GM19395 (cell line): ENCODE measurements around the gene SCNN1B.

Experiments used
- ATAC-seq: cut with Tn5 transposase; IDR thresholded peaks from one replicate; pipeline ENCODE4 v1.9.1; 2021; ENCODE audit warnings: mild to moderate bottlenecking, moderate library complexity; ENCODE audit not compliant: unreplicated experiment

The SCNN1B gene

GRCh38 chr16:23320693-23321092 is 18.6 kb downstream of the SCNN1B start:
- ATAC-seq: no peak

GRCh38 chr16:23321206-23321875 is 19.2 kb downstream of the SCNN1B start:
- ATAC-seq: no peak

DNA sequence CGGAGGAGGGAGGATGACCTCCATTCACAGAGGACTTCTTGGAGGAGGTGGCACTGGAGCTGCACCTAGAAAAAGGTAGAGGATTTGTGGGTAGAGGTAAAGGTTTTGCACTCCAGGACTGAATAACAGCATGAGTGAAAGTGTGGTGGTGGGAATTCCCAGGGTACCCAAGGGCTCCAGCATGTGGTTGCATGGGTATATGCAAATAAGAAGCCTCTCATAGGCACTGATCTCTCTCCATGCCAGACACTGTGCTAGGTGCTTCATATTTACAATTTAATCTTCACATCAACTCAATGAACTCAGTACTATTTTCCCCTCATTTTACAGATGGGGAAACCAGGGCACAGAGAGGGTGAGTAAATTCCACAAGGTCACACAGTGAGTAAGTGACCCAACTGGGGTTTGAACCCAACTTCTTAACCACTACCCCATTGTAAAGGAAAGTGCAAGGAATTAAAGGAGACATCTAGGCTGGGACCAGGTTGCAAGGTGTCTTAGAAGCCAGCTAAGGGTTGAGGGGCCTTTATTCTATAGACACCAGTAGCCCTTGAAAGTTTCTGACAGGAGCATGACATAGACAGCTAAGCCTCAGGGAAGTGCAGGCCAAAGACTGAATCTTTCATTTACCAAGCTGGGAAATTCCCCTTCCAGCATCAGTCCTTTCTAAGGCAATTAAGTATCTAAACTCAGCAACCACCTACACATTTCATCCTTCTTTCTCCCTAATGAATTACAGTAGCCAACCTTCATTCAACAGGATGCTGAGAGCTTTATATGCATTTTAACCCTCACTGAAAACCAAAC is 21.3 kb downstream of the SCNN1B start:
- no peak for ATAC-seq

GRCh38 chr16:23324727-23325126 is 22.6 kb downstream of the SCNN1B start:
- no peak for ATAC-seq

- ATAC-seq: no peak
Observed at GRCh38 chr16:23327836-23328235, 25.7 kb downstream of the SCNN1B start.

DNA sequence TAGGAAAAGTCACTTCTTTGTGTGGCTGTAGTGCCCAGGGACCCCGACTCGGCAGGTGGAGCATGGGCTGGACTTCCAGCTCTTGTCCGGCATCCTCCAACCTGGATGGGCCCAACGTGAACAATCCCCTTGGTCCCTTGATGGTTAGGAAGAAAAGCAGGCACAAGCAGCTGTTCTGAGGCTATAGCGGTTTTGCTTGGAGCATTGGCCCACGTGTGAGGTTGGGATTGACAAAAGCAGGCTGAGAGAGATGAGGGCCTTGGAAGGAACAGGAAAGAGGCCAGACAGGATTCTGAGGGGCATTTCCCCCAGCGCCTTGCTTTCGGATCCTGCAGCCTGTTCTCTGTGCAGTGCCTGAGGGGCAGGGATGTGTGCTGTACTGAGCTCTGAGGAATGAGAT is 28.1 kb downstream of the SCNN1B start:
- no peak for ATAC-seq

DNA sequence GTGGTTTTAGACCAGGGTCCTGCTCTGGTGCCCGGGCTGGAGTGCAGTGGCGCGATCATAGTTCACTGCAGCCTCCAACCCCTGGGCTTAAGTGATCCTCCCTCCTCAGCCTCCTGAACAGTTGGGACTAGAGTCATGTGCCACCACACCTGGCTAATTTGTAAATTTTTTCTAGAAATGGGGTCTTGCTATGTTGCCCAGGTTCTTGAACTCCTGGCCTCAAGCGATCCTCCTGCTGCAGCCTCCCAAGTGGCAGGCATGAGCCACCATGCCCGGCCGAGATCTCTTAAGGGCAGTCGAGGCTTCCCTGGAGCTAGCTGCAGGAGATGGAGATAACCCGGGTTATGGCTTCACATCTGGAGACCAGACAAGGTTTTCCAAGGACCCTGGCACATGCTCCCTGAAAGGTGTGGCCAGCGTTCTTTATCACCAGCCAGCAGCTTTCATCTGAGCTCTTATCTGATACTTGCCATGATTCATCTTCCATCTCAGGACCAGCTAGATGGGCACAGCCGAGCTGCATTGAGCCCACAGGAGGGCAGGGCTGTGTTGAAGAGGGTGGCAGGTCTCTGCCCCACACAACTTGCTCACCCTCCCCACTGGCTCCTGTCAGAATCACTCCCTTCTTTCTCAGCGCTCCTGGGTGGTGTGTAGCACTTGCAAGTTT is 28.6 kb downstream of the SCNN1B start:
- no peak for ATAC-seq

DNA sequence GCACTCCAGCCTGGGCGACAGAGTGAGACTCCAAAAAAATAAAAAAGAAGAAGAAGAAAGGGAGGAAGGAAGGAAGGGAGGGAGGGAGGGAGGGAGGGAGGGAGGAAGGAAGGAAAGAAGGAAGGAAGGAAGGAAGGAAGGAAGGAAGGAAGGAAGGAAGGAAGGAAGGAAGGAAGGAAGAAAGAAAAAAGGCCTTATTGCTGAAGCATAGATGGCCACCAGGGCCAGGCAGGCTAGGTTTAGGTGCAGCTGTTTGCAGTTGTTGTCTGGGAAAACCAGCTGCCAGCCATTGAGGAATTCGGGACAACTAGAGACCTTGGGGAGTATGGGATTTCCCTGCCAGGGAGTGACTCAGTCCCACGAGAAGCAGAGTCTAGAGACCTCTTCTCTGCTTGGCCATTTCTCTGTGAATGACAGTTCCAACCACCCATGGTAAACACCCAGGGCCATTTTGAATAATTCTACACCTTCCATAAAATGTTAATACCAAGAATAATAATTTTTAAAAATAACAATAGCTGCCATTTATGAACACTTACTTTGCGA is 31.0 kb downstream of the SCNN1B start:
- no peak for ATAC-seq

GRCh38 chr16:23333831-23334456 is 31.8 kb downstream of the SCNN1B start:
- ATAC-seq: no peak

DNA sequence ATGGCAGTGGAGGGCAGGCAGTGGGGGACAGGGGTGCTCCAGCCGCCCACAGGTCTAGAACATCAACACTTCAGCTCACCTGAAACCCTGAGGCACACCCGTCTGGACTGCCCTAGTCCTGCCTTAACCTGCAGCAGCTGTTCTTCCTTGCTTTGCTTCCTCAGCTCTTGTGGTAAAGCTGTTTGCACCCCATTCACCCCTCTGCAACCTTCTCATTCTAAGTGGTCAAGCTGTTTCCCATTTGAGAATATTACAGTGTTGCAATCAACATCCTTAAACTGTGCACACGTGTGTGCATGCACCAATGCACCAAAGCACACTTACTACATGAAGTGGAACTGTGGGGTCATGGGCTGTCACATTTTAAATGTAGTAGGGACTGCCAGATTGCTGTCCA is 32.4 kb downstream of the SCNN1B start:
- ATAC-seq: no peak

GRCh38 chr16:23334950-23335349 is 32.8 kb downstream of the SCNN1B start:
- no peak for ATAC-seq

DNA sequence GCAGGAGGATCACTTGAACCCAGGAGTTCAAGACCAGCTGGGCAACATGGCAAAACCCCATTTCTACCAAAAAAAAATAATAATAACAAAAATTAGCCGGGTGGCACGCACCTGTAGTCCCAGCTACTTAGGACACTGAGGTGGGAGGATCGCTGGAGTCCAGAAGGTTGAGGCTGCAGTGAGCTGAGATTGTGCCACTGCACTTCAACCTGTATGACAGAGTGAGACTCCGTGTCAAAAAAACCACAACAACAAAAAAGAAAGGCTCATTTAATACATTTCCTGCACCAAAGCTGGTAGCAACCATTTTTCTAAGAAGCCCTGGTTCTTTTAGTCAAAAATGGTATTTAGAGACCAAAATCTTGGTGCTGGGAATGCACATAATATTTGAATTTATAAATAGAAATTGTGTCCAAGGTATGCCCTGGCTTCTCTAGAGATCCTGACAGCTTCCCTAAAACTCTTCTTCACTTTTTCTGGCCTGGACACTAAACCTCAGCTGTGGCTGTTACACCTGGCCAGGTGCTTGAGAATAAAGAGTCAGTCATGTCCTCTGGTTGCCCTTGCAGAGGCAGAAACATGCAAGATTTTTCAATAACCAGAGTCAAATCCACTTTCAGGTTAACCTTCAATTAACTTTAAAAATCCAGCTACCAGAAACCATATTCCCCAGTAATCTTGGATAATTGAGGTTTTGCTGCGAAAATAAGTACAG is 35.9 kb downstream of the SCNN1B start:
- no peak for ATAC-seq

GRCh38 chr16:23339787-23340186 is 37.7 kb downstream of the SCNN1B start:
- no peak for ATAC-seq

DNA sequence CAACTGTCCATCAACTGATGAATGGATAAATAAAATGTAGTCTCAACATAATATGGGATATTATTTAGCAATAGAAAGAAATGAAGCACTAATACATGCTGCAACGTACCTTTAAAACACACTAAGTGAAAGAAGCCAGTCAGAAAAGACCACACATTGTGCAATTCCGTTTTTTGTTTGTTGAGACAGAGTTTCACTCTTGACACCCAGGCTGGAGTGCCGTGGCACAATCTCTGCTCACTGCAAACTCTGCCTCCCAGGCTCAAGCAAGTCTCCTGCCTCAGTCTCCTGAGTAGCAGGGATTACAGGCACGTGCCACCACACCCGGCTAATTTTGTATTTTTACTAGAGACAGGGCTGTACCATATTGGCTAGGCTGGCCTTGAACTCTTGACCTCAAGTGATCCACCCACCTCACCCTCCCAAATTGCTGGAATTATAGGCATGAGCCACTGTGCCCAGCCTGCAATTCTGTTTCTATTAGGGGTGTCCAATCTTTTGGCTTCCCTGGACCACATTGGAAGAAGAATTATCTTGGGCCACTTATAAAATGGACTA is 40.1 kb downstream of the SCNN1B start:
- no peak for ATAC-seq

DNA sequence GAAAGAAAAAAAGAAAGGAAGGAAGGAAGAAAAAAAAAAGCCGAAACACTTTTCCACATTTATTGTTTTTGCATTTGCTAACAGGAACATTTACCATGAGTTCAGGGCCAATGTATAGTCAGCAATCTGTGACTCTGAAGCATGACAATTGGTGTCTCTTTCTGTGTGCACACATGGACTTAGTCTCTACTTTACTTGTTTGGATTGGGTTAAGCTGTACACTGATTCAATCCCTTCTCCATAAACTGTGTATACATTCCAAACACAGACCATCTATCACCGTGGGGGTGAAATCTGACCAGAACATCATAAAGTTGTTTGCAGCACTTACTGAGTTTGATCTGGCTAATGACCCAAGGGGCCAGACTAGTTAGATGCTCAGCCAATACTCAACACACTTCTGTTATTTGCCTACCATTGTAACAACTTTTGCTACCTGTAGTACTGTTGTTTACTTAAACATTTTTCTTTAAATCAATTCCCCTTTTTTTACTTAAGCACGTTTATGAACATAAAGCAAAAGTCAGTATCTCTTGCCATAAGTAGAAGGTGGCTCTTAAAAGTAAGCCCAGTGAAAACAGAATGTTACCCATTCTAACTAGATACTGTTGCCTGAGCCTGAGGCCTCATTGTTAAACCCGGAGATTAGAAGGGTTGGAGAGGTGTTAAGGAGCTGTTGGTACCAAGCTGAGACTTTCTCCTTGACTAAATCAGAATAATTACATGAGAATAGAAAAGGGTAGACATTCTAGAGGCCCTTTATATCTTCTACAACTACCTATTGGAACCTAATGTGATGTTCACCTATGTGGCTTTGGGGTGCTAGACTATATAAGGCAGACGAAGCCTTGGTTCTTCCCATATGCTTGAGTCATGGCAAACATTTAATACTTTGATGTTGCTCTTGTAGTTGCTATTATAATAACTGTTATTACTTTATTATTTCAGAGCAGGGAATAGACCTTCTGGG is 41.8 kb downstream of the SCNN1B start:
- no peak for ATAC-seq

DNA sequence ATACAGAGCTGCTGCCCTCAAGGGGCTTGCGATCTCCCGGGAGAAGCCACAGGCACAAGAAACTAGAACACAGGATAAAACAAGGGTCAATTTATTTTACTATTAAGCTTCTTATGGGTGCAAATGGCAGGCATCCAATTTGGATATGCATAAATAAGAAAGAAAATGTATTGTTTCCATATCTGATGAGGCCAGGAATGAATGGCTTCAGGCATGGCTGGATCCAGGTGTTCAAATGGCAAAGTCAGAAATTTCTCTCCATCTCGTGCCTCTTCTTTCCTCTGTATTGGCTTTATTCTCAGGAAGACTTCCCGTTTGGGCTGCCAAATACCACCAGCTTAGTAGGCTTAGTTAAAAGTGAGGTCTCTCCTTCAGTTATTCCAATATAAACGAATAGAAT is 43.1 kb downstream of the SCNN1B start:
- ATAC-seq: no peak

DNA sequence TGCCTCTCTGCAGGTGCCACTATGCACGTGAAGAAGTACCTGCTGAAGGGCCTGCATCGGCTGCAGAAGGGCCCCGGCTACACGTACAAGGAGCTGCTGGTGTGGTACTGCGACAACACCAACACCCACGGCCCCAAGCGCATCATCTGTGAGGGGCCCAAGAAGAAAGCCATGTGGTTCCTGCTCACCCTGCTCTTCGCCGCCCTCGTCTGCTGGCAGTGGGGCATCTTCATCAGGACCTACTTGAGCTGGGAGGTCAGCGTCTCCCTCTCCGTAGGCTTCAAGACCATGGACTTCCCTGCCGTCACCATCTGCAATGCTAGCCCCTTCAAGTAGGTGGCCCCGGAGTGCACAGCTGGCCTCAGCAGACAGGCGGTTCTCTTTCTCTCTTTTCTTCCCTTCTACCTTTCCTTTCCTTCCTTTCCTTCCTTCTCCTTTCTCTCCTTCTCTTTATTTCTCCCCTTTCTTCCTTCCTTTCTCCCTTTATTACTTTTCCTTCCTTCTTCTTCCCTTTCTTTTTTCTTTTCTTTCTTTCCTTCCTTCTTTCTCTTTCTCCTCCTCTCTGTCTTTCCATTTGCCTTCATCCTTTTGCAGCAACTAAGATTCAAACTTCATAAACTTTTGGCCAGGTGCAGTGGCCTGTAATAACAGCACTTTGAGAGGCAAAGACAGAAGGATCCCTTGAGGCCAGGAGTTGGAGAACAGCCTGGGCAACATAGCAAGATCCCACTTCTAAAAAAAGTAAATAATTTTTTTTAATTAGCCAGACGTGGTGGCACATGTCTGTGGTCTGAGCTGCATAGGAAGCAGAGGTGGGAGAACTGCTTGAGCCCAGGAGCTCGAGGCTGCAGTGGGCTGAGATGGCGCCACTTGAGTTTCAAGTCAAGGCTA is 46.7 kb downstream of the SCNN1B start:
- ATAC-seq: no peak

DNA sequence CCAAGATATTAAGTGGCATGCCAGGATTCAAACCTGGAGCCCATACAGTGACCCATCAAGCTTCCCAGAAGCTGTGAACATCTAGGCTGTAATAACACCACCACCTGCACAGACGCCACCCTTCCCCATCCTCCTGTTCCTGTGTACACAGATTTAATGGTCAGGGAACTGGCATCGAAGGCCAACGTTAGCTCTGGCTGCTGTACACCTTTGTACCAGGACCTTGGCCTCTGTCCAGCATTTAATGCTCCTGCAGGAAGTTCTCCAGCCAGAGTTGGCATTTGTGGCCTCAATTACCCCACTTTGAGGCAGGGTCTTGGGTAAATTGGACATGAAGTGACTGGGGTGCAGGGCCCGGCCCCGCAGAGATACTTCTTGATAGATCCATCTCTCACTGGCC is 49.3 kb downstream of the SCNN1B start:
- ATAC-seq: no peak
